ENCODE measurements around the gene SYTL1. TPM values are rescaled to one million over a fixed set of nuclear protein-coding genes. Genes with fewer than 3 reads are reported as not detected.

The SYTL1 gene
- total and polyA plus RNA-seq, 9 of the 15 experiments (the other 6 are each of a cell fraction or from before 2014, with no cell fraction given) = 0.04 to 9.3 (median 1.7) TPM

GRCh38 chr1:27300341-27301051 is 41.3 kb upstream of the SYTL1 start (continued):
- TF ChIP-seq ZNF318 (IDR thresholded peaks at IDR 0.05; ENCODE audit: borderline replicate concordance in 1 of 2, low read depth in 1 of 2) = no peak
- TF ChIP-seq CBFA2T2 (conservative IDR thresholded peaks at IDR 0.05) = no peak
- TF ChIP-seq NCOA4 (IDR thresholded peaks at IDR 0.05; ENCODE audit: partially characterized antibody) = no peak
- TF ChIP-seq PTBP1 (IDR thresholded peaks at IDR 0.05; ENCODE audit: low read depth, low read length) = no peak
- no peak for TF ChIP-seq PHB2 (IDR thresholded peaks at IDR 0.05; ENCODE audit: low read depth)
- TF ChIP-seq TARDBP (IDR thresholded peaks at IDR 0.05) = no peak
- TF ChIP-seq LEF1 (IDR thresholded peaks at IDR 0.05) = no peak
- peak in 1 of 2 experiments; percentile 79; a peak in 2 of 4 replicates for TF ChIP-seq FOXA3 (CRISPR knock-in tag; conservative IDR thresholded peaks at IDR 0.05 in 1 of 2, IDR thresholded peaks at IDR 0.05 in 1 of 2)
- TF ChIP-seq ZNF609 (CRISPR knock-in tag; IDR thresholded peaks at IDR 0.05; ENCODE audit: borderline replicate concordance) = no peak
- no peak for TF ChIP-seq SMARCC2 (IDR thresholded peaks at IDR 0.05; ENCODE audit: low read depth)

Data from K562 (cell line).